Activated CD8-positive, alpha-beta memory T cell treated with anti-CD3 and anti-CD28 coated beads, Interleukin-2, amount 50 U/mL, for 48 hours (primary cell): ENCODE data around the gene PTX4.
A peak's percentile ranks its signal among the peaks of the same experiment; 100 is the strongest.

Source experiments
- DNase-seq: peaks from one replicate; pipeline ENCODE4 v3.0.0-alpha.2; 2020

The PTX4 gene

GRCh38 chr16:1488619-1489018 is at the start of gene PTX4:
PTX4 (minus strand) TSS chr16:1488944; CDS start chr16:1488909, 35 bp downstream.
- no peak for DNase-seq

GRCh38 chr16:1537763-1538289 is 49.1 kb upstream of the PTX4 start:
- peak; percentile 68 for DNase-seq

GRCh38 chr16:1537138-1537577 is 48.4 kb upstream of the PTX4 start:
- DNase-seq, result no peak

- no peak for DNase-seq
Measured at GRCh38 chr16:1536601-1537000, 47.9 kb upstream of the PTX4 start.

- DNase-seq, result peak; percentile 70
Measured at GRCh38 chr16:1535391-1536291, 46.9 kb upstream of the PTX4 start.

- DNase-seq, result peak; percentile 71
Measured at GRCh38 chr16:1534021-1535020, 45.6 kb upstream of the PTX4 start.

GRCh38 chr16:1533443-1533951 is 44.8 kb upstream of the PTX4 start, which contains the start of gene TMEM204:
TMEM204 (plus strand) TSS chr16:1533666; CDS start chr16:1534276, 610 bp downstream.
- DNase-seq, result peak; percentile 70

GRCh38 chr16:1532771-1533170 is 44.0 kb upstream of the PTX4 start:
- no peak for DNase-seq

- DNase-seq, result no peak
Measured at GRCh38 chr16:1532081-1532760, 43.5 kb upstream of the PTX4 start.

- DNase-seq, result no peak
Measured at GRCh38 chr16:1531638-1531910, 42.8 kb upstream of the PTX4 start.

- DNase-seq, result no peak
Measured at GRCh38 chr16:1530883-1531637, 42.3 kb upstream of the PTX4 start.

GRCh38 chr16:1530349-1530882 is 41.7 kb upstream of the PTX4 start:
- DNase-seq, result no peak

GRCh38 chr16:1528921-1529537 is 40.3 kb upstream of the PTX4 start:
- no peak for DNase-seq

- DNase-seq, result no peak
Measured at GRCh38 chr16:1527836-1528811, 39.4 kb upstream of the PTX4 start.

- peak; percentile 68 for DNase-seq
Measured at GRCh38 chr16:1526608-1527555, 38.1 kb upstream of the PTX4 start.

GRCh38 chr16:1525871-1526607 is 37.3 kb upstream of the PTX4 start:
- no peak for DNase-seq

GRCh38 chr16:1524366-1524765 is 35.6 kb upstream of the PTX4 start:
- no peak for DNase-seq
